ENCODE results near the gene CLIC6. TPM values are rescaled to one million over a fixed set of nuclear protein-coding genes. Genes with fewer than 3 reads are reported as not detected.

The CLIC6 gene
- total RNA-seq, 2 donors from 2014 or later, result 5.1 to 7.0 TPM

GRCh38 chr21:34626131-34626530 is 42.7 kb upstream of the CLIC6 start:
- Histone ChIP-seq H3K9me3 (no peaks in the 10 kb centered on the region), H3K27me3 (no peaks in the 10 kb centered on the region), H3K4me3 (no peak overlapping the region), H3K36me3 (no peaks in the 10 kb centered on the region), H3K4me1 (no peaks in the 10 kb centered on the region), H3K27ac (no peak overlapping the region)
- TF ChIP-seq, protein P1, sequence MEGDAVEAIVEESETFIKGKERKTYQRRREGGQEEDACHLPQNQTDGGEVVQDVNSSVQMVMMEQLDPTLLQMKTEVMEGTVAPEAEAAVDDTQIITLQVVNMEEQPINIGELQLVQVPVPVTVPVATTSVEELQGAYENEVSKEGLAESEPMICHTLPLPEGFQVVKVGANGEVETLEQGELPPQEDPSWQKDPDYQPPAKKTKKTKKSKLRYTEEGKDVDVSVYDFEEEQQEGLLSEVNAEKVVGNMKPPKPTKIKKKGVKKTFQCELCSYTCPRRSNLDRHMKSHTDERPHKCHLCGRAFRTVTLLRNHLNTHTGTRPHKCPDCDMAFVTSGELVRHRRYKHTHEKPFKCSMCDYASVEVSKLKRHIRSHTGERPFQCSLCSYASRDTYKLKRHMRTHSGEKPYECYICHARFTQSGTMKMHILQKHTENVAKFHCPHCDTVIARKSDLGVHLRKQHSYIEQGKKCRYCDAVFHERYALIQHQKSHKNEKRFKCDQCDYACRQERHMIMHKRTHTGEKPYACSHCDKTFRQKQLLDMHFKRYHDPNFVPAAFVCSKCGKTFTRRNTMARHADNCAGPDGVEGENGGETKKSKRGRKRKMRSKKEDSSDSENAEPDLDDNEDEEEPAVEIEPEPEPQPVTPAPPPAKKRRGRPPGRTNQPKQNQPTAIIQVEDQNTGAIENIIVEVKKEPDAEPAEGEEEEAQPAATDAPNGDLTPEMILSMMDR (IDR thresholded peaks at IDR 0.05), result no peak
- no peak for DNase-seq (ENCODE audit: low spot score)

DNA sequence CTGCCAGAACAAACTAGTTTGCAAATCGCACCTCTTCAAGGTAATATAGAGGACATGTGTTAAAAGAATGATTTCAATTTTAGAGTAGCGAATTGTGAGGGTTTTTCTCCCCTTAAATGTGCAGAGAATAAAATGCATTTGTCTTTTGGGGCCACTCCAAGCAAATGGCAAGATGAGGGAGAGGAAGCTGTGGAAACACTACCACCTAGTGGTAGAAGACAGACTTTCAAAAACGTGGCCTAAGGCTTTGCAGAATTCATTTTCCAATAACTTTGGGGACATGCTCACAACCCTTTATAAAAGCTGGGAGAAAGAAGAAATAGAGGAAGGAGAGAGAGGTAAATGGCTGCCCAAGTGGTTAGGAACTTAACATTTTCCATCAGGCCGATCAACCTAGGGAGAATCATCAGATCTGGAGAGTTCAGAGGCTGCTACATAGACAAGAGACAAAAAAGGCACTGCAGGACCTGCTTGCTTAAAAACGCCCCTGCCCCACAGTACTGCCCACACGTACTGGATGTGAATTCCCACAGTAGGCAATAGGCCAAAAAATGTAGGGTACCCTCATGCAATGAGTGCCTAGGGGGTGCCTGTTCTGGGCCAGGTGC is 38.2 kb upstream of the CLIC6 start:
- no peak for DNase-seq (ENCODE audit: low spot score)
- Histone ChIP-seq H3K9me3 (no peaks in the 10 kb centered on the region), H3K36me3 (no peaks in the 10 kb centered on the region), H3K27ac (no peak overlapping the region), H3K4me3 (no peak overlapping the region), H3K27me3 (no peaks in the 10 kb centered on the region), H3K4me1 (no peaks in the 10 kb centered on the region)
- TF ChIP-seq, protein P1 (IDR thresholded peaks at IDR 0.05), result peak; percentile 55 to 86

DNA sequence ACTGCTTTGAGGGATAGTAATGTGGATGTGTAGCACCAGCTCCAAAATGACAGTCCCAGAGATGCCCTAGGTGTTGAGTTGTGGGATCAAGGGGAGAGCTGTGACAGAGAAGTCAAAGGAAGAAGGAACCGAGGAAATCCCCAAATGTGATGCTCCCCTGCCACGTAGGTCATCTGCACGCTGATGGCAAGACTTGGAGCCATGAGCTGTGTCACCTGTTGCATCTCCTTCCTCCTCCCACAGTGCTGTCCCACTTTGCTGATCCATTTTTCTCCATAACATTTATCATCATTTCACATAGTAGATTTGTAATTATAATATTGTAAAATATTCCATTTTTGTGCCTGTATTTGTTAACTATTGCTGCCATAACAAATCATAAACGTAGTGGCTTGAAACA is 36.3 kb upstream of the CLIC6 start:
- no peak for DNase-seq (ENCODE audit: low spot score)
- no peaks in the 10 kb centered on the region for H3K9me3 ChIP-seq
- TF ChIP-seq, protein P1 (IDR thresholded peaks at IDR 0.05), result no peak
- H3K27ac ChIP-seq, result no peak overlapping the region
- no peak overlapping the region for H3K4me3 ChIP-seq
- H3K4me1 ChIP-seq, result no peaks in the 10 kb centered on the region
- no peaks in the 10 kb centered on the region for H3K27me3 ChIP-seq
- H3K36me3 ChIP-seq, result no peaks in the 10 kb centered on the region

GRCh38 chr21:34635307-34635706 is 33.5 kb upstream of the CLIC6 start:
- Histone ChIP-seq H3K4me1 (no peaks in the 10 kb centered on the region), H3K4me3 (no peak overlapping the region), H3K9me3 (no peaks in the 10 kb centered on the region), H3K36me3 (no peaks in the 10 kb centered on the region), H3K27me3 (no peaks in the 10 kb centered on the region), H3K27ac (no peak overlapping the region)
- TF ChIP-seq, protein P1 (IDR thresholded peaks at IDR 0.05), result no peak
- DNase-seq (ENCODE audit: low spot score), result peak; percentile 23

GRCh38 chr21:34636961-34637360 is 31.8 kb upstream of the CLIC6 start:
- Histone ChIP-seq H3K4me1 (no peaks in the 10 kb centered on the region), H3K36me3 (no peaks in the 10 kb centered on the region), H3K27me3 (no peaks in the 10 kb centered on the region), H3K27ac (no peak overlapping the region), H3K9me3 (no peaks in the 10 kb centered on the region), H3K4me3 (no peak overlapping the region)
- TF ChIP-seq, protein P1 (IDR thresholded peaks at IDR 0.05), result no peak
- peak; percentile 21 for DNase-seq (ENCODE audit: low spot score)

GRCh38 chr21:34639250-34639649 is 29.5 kb upstream of the CLIC6 start:
- Histone ChIP-seq H3K36me3 (no peaks in the 10 kb centered on the region), H3K4me1 (no peaks in the 10 kb centered on the region), H3K27me3 (no peaks in the 10 kb centered on the region), H3K27ac (no peak overlapping the region), H3K9me3 (no peaks in the 10 kb centered on the region), H3K4me3 (no peak overlapping the region)
- TF ChIP-seq, protein P1 (IDR thresholded peaks at IDR 0.05), result no peak
- DNase-seq (ENCODE audit: low spot score), result no peak
